DMS 273 (cell line): ENCODE results near the gene ARID3A.
"Not testable (repeated sequence)": the region's sequence is repeated elsewhere in the genome, so short reads cannot be mapped to it uniquely, and the experiment has no call there.

Source experiments
- DNase-seq: peaks from one replicate; lab custom pipeline; 2025; ENCODE audit not compliant: unreplicated experiment; lab: John Stamatoyannopoulos, UW

The ARID3A gene

GRCh38 chr19:891421-892200 lies 34.2 kb upstream of the ARID3A start:
- DNase-seq = not testable (repeated sequence)

GRCh38 chr19:892243-892893 lies 33.5 kb upstream of the ARID3A start:
- peak; percentile 63 for DNase-seq

GRCh38 chr19:892894-893689 lies 32.7 kb upstream of the ARID3A start, which contains the start of the genes MED16 and RNU6-9:
Gene MED16, minus strand, starts transcription at chr19:893187. Its CDS starts 2,056 bp downstream, at chr19:891131.
Gene RNU6-9, plus strand, starts transcription at chr19:893484.
- peak; percentile 97 for DNase-seq

GRCh38 chr19:896434-896833 lies 29.4 kb upstream of the ARID3A start:
- DNase-seq = no peak

GRCh38 chr19:896999-897398 lies 28.8 kb upstream of the ARID3A start:
- DNase-seq = no peak

- no peak for DNase-seq
These were observed 28.3 kb upstream of the ARID3A start for GRCh38 chr19:897442-898039.

GRCh38 chr19:898663-899062 lies 27.2 kb upstream of the ARID3A start:
- DNase-seq = peak; percentile 95

GRCh38 chr19:899336-900042 lies 26.3 kb upstream of the ARID3A start:
- no peak for DNase-seq

GRCh38 chr19:900043-900301 lies 25.9 kb upstream of the ARID3A start:
- no peak for DNase-seq

GRCh38 chr19:900302-901111 lies 25.3 kb upstream of the ARID3A start:
- DNase-seq = peak; percentile 42

GRCh38 chr19:901216-902092 lies 24.4 kb upstream of the ARID3A start:
- no peak for DNase-seq

GRCh38 chr19:902093-902370 lies 23.8 kb upstream of the ARID3A start:
- DNase-seq = no peak

GRCh38 chr19:902446-903226 lies 23.2 kb upstream of the ARID3A start:
- no peak for DNase-seq

- DNase-seq = no peak
These were observed 22.5 kb upstream of the ARID3A start for GRCh38 chr19:903266-903797.

- DNase-seq = no peak
These were observed 21.3 kb upstream of the ARID3A start for GRCh38 chr19:904545-904944.

- DNase-seq = no peak
These were observed 19.4 kb upstream of the ARID3A start for GRCh38 chr19:906480-906879.

- no peak for DNase-seq
These were observed 18.5 kb upstream of the ARID3A start for GRCh38 chr19:907183-907853.
